GM19468 (cell line): ENCODE results near the gene DUSP15.
"Not testable (repeated sequence)": the region's sequence is repeated elsewhere in the genome, so short reads cannot be mapped to it uniquely, and the experiment has no call there.

Experiments used
- ATAC-seq: cut with Tn5 transposase; IDR thresholded peaks from one replicate; pipeline ENCODE4 v1.9.1; 2021; ENCODE audit warnings: mild to moderate bottlenecking, moderate library complexity, moderate number of reproducible peaks; ENCODE audit not compliant: unreplicated experiment; ENCODE audit errors: extremely low read depth

The DUSP15 gene

DNA sequence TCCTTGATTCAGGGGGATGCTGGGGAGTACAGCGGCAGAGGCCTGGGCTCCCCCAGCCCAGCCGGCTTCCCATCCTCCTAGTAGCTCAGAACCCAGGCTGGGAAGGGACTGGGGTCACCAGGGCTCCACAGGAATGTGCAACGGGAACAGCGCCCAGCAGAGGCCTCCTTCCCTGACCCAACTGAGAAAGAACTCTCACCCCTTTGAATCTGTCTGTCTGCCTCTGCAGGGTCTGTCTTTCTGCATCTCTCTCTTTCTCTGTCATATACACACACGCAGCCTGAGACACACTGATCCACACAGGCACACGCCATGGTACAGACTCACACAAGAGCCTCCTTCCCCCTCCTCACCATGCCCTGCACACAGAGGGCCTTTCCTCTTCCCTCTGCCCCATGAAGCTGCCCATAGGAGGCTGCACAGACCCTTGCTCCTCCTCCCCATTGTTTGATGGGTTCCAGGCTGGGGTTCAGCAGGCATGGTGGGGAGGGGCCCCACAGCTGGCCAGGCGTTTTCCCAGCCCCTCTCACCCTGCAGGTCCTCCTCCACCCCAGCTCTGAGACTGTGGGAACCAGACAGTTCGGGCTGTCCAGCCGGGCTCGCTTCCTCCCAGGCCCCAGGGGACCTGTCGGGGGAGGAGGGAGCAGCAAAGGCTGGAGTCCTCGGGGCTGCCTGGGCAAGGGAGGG is 27.7 kb downstream of the DUSP15 start:
- no peak for ATAC-seq

DNA sequence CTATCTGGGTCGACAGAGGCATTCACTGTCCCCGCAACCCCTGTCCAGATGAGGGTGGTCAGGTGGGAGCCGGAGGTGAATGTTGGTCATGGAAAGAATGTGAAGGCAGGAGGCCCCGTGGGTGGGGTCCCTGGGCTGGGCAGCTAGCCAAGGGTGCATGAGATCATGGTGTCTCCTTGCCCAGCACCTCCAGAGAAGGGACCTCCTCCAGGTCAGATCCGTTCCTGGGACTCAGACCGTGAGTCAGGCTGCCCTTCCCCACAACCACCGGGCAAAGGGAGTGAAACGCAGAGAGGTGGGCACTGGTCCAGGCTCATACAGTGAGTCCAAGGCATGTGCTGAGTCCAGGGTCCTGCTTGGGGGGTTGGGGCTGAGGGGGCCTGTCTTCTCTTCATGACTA is 28.4 kb downstream of the DUSP15 start:
- ATAC-seq: no peak

DNA sequence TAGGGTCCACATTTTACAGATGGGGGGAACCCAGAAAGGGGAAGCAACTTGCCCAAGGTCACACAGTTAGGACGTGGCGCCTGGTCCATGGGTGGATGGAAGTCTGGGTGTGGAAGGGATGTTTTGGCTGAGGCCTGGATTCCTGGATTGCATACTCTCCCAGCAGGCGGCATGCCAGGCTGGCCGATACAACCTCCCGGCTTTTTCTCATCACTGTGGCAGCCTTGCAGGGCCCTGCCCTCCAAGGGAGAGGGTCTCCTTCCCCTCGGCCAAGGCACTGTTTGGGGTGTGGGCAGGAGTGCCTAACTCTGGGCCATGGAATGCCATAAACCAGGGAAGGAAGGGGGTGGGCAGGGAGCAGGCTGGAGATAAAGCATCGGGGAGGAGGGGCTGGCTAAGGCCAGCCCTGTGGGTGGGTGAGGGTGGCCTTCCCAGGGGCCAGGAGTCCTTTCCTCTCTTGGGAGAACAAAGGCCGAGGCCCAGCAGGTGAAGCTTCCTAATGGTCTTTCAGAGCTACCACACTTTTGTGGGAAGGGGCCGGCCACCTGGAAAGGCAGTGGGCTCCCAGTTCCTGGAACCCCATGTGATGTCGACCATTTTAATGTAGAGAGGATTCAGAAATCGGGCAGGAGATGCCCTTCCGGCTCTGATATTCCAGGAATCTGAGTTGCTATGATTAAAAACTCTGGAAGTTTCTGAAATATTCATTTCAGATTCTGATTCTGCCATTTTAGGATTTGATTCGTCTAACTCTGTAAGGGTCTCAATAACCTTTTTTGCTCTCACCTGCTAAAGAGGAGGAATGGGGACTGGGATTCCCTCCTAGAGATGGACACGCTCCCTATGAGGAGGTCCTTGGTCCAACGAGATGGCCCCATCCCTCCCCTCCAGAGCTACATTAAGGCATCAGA is 29.2 kb downstream of the DUSP15 start:
- ATAC-seq: no peak

DNA sequence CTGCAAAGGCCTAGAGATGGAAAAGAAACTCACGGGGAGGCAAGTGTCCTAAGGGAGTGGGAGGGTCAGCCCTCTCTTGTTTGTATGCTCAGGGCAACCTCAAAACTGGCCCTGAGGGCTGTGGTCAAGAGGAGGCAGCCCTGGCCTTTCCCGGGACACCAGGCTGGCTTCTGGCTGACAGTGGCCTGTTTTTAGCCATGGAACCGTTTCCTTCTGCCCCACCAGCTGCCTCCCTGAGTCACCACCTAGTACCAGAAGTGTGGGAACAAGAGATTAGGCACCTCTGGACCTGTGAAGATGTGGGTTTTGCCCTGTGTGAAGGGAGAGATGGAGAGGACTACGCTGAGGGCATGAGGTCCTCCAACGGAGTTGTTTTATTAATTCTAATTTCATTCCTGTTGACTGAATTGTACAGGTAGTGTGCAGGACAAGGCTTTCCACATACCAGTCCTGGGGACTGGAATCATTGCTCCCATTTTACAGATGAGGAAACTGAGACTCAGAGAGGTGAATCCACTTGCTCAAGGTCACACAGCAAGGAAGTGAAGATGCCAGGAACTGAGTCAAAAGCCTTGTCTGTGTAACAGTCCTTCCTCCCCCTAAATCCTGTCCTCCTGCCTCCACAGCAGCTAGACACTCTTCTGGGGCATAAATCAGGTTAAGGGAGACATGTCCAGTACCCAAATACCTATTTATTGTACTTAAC is 30.4 kb downstream of the DUSP15 start:
- no peak for ATAC-seq

DNA sequence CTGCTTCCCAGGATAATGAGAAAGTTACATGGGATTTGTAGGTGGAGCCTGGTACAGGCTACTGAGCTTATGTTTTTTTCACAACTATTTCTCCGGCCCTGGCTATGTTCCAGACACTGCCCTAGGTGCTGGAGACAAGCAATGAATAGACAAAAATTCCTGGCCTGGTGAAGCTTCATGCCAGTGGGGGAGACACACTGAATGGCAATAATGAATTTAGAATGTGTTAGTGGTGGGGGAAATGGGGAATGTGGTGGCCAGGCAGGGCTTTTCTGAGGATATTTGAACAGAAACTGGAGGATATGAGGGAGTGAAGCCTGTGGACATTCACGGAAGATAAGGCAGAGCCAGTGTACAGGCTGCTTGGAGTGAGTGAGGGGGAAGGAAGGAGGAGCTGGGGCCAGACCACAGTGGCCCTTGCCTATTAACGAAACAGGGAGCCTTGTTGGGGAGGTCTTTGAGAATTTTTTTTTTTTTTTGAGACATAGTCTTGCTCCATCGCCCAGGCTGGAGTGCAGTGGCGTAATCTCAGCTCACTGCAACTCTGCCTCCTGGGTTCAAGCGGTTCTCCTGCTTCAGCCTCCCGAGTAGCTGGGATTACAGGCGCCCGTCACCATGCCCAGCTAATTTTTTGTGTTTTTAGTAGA is 31.6 kb downstream of the DUSP15 start:
- no peak for ATAC-seq

DNA sequence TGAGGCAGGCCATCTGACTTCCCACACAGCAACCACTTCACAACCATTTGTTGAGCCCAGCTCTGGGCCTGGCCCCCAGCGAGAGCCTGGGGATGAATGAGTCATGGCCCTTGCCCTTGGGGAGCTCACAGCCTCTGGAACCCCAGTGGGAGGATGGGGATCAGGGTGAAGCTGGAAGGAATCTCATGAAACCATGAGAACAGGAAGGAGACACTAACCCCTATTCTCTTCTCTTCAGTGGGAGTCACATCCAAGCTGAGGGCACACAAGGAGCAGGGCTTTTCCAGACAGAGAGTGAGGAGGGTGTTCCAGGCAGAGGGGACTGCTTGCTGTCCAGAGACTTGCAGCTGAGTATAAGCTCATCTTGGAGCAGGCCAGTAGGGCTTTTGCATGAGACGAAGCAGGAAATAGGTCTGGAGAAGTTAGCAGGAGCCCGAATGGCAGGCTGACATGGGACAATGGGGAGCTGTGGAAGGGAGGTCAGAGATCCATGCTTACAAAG is 32.4 kb downstream of the DUSP15 start:
- ATAC-seq: no peak

DNA sequence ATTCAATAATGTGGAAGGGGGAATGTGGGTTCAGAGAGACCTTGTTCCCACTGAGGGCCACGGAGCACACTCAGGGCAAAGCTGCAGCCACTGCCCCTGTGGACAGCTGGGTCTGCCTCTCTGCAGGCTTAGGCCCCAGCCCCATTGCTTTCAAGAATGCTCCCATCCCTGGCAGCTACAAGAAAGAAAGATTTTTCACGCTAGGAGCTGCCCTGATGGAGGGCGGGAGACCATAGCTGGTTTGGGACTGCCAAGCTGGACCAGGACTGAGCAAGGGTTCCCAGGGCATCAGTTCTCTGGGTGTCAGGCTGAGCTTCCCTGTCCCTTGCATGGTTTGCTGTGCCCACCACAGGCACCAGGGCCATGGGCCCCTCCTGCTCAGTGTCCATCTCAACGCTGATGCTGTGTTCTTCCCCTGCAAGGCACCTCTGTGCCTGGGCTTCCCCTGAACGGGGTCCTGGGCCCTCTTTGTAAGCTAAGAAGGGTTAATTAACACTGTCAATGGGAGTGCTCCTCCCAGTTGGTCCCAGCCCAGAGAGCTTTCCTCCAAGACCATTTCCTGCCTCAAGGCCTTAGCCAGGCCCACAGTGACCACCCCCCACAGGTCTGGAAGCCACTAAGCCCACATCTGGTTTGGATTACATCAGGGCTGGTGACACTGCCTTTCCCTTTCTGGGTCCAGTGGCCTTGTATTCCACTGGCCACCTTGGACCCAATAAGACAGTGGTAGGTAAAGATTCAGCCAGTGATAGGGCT is 33.3 kb downstream of the DUSP15 start:
- no peak for ATAC-seq

DNA sequence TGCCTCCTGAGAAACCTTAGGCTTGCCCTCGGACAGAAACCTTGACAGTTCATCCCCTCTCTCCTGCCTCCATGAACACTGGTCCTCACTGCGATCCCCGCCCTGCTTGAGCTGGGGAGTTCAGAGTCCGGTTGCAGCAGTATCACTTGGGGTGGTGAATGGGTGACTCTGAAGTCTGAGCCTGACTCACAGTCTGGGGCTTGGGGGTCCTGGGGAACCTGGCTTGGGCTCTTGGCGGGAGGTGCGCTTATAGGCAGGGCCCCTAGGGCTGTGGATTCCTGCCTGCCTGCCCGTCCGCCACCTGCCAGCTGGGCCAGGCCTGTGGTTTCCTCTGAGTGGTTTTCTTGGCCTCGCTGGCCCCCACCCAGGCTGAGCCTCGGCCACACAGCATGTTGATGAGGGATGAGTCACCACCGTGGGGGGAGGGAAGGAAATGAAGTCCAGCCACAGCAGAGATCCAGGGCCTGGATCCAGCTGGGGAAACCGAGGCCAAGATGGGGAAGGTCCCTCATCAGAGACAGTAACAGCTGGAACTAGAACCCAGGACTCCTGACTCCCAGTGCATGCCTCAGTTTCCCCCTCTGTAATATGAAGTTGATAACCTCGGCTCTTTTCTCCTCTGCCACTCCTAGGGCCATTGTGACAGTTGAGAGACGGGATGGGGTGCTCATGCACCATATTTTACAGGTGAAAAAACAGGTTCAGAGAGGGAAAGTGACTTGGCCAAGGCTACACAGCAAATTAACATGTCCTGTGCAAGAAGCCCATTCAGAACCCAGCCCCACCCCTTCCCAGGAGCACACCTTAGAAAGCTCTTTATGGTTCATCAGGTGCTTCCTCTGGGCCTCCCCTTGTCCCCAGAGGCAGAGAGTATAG is 34.1 kb downstream of the DUSP15 start:
- no peak for ATAC-seq

DNA sequence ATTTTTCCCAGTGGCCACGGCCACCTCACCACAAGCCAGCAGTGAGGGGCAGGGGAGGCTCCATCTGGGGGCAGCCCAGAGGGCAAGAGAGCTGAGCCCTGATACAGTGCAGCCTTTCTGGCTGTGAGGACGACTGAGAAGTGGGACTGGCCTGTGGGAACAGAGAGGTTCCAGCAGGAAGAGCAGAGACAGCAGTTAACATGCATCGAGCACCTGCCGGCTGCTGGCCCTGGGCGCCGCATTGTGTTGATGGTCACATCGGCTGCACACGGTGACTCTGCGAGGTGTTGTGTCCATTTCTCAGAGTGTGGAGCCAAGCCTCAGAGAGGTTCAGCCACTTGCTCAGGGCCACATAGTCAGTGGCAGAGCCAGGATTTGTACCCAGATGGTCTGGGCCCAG is 34.8 kb downstream of the DUSP15 start:
- ATAC-seq: no peak

DNA sequence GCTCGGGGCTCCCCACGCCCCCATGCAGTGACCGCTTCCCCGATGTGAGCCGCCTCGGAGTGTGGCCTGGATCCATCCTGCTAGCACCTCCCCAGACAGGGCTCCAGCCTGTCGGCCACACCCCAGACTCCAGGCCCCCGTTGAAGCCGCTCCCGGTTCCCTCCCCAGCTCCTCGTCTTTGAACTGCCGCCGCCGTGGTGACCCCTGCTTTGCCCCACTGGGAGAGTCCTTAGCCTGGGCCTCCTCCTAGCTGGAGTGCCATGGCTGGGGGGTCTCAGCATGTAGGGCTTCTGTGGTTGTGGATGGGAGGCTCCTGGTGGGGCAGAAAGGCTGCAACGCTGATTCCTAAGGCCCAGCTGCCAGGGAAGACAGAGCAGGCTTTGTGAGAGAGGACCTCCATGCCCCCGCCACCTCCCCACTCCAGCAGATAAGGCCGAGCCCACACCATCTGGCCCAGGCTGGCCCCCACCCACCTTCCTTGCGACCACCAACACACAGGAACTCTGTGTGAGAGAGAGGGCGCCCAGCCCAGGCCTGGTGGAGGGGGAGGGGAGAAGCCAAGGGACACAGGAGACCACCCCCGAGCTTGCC is 36.3 kb downstream of the DUSP15 start:
- ATAC-seq: no peak

DNA sequence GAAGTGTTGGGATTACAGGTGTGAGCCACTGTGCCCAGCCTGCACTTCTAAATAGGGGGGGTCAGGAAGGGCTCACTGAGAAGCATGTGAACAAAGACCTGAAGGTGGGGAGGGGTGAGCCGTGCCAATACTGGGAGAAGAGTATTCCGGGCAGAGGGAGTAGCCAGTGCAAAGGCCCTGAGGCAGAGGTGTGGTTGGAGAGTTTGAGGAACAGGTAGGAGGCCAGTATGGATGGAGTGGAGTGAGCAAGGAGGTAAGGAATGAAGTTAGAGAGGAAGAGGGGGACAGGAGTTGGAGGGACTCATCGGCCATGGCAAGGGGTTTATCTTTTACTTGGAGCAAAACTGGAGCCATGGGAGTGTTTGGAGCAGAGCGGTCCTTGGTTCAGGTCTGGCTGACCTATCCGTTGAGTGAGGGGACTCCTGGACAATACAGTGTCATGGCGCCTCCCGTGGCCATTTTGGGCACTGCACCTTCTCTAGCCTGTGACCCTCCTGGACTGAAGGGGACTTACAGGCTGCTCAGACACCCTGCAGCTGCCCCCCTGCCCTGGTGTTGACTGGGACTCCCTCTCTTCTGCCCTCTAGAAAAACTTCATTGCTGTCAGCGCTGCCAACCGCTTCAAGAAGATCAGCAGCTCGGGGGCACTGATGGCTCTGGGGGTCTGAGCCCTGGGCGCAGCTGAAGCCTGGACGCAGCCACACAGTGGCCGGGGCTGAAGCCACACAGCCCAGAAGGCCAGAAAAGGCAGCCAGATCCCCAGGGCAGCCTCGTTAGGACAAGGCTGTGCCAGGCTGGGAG is 37.0 kb downstream of the DUSP15 start:
- ATAC-seq: no peak

DNA sequence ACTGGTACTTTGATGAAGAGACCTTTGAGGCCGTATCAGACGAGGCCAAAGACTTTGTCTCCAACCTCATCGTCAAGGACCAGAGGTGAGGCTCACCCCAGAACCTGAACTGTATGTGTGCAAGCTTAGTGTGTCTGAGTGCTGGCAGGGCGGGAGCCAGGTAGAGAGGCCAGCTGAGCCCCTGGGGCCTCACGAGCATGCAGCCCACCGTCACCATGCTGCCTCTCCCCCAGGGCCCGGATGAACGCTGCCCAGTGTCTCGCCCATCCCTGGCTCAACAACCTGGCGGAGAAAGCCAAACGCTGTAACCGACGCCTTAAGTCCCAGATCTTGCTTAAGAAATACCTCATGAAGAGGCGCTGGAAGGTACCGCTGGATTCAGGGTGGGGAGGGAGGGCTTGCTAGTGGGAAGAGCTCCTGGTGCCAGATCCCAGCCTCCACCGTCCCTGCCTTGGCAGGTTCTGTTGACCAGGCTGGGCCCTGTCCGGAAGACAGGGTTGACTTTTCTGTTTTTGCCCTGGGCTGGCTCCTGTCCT is 38.5 kb downstream of the DUSP15 start:
- no peak for ATAC-seq

DNA sequence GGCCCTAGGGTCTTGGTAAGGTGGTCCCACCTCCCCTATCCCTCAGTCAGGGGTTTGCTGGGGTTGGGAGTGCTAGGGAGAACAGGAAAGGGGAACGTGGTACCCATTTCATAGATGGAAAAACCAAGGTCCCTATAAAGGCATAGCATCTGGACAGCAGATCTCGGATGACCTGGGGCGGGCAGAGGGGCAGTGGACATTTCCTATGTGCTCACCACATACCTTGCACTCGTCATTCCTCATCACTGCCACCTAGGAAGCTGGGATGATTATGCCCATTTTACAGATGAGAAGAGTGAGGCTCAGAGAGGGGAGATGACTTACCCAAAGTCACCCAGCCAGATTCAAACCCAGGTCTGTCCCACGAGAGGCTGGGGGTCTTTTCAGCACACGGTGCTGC is 39.1 kb downstream of the DUSP15 start:
- no peak for ATAC-seq

DNA sequence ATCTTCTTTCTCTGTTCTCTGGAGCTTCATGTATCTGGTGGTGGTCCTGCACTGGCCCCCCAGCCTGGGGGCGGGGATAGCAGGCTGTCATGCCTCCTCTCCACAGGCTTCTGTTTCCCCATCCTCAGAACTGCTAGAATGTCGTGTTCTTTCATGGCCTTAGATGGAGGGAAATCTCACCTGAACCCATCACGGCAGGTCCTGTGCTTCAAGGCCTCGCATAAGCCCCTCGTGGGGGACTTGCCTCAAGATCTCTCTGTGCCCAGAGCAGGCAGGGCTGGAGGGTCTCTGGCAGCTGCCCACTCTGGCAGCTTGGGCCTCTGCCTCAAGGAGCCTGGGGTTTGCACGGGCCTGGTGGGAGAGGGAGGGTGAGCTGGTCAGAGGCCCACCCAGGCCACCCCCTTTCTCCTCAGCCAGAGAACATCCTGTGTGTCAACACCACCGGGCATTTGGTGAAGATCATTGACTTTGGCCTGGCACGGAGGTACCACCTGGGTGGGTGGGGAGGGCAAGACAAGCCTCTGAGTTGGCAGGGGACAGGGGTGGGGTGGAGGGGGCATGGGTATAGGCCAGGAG is 39.8 kb downstream of the DUSP15 start:
- no peak for ATAC-seq

DNA sequence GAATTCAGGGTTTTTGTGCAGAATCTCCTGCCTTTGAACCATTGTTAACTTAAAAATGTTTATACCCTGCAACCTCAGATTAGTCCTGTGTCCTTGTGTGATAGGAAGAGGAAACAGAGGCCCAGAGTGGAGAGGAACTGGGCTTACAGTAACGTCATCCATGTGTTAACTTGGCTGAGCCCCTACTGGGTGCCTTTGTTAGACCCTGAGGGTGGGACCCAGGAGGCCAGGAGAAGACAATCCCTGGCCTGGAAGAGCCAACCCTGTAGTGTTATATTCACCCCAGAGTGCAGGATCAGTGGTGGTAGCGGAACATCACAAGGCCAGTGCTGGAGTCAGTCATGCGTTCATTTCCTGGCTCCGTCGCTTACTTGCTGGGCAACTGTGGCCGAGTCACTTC is 40.6 kb downstream of the DUSP15 start:
- no peak for ATAC-seq

DNA sequence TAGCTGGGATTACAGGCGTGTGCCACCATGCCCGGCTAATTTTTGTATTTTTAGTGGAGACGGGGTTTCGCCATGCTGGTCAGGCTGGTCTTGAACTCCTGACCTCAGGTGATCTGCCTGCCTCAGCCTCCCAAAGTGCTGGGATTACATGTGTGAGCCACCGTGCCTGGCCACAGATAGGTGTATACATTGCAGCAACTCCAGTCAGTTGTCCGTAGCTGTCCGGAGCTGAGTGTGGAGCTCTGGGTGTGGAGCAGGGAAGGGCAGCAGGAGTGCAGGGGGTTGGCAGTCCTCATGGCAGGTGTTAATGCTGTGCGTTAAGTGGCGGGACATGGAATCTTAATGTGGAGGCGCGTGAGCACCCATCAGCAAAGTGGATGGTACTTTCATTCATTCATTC is 42.3 kb downstream of the DUSP15 start:
- not testable (repeated sequence) for ATAC-seq

DNA sequence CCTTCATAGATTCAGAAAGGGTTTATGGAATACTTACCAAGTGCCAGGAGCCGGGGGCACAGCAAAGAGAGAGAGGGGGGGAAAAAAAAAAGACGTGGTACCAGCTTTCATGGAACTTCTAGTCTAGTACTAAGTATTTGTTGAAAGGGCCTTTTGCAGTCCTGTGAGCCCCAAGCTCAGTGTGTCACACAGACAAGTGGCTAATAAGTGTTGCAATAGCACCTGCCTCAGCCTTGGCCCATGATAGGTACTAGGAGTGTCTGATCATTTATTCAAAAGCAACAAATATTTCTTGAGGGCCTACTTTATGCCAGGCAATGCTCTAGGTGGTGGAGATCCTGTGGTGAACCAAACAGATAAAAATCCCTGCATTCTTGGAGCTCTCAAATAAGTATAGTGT is 43.3 kb downstream of the DUSP15 start:
- ATAC-seq: no peak
